ENCODE results near the gene KLRF2.

Gene KLRF2

GRCh38 chr12:9888665-9889273 lies 7.5 kb downstream of the KLRF2 start:
- TF ChIP-seq, protein P1, sequence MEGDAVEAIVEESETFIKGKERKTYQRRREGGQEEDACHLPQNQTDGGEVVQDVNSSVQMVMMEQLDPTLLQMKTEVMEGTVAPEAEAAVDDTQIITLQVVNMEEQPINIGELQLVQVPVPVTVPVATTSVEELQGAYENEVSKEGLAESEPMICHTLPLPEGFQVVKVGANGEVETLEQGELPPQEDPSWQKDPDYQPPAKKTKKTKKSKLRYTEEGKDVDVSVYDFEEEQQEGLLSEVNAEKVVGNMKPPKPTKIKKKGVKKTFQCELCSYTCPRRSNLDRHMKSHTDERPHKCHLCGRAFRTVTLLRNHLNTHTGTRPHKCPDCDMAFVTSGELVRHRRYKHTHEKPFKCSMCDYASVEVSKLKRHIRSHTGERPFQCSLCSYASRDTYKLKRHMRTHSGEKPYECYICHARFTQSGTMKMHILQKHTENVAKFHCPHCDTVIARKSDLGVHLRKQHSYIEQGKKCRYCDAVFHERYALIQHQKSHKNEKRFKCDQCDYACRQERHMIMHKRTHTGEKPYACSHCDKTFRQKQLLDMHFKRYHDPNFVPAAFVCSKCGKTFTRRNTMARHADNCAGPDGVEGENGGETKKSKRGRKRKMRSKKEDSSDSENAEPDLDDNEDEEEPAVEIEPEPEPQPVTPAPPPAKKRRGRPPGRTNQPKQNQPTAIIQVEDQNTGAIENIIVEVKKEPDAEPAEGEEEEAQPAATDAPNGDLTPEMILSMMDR (IDR thresholded peaks at IDR 0.05): no peak
- no peak overlapping the region for H3K4me3 ChIP-seq (ENCODE audit: low read depth in 1 of 2, low read length in 1 of 2)
- H3K36me3 ChIP-seq: no peaks in the 10 kb centered on the region
- no peaks in the 10 kb centered on the region for H3K9me3 ChIP-seq
- no peak overlapping the region for H3K27ac ChIP-seq
- H3K27me3 ChIP-seq: no peaks in the 10 kb centered on the region
- no peaks in the 10 kb centered on the region for H3K4me1 ChIP-seq (ENCODE audit: control insufficient read depth in 1 of 2, insufficient read depth in 1 of 2, low read depth in 1 of 2, low read length in 1 of 2)

GRCh38 chr12:9895215-9895971 lies 14.1 kb downstream of the KLRF2 start:
- no peaks in the 10 kb centered on the region for H3K9me3 ChIP-seq
- H3K27ac ChIP-seq: no peak overlapping the region
- H3K4me3 ChIP-seq (ENCODE audit: low read depth in 1 of 2, low read length in 1 of 2): no peak overlapping the region
- TF ChIP-seq, protein P1 (IDR thresholded peaks at IDR 0.05): no peak
- H3K36me3 ChIP-seq: no peaks in the 10 kb centered on the region
- no peaks in the 10 kb centered on the region for H3K4me1 ChIP-seq (ENCODE audit: control insufficient read depth in 1 of 2, insufficient read depth in 1 of 2, low read depth in 1 of 2, low read length in 1 of 2)
- no peaks in the 10 kb centered on the region for H3K27me3 ChIP-seq

DNA sequence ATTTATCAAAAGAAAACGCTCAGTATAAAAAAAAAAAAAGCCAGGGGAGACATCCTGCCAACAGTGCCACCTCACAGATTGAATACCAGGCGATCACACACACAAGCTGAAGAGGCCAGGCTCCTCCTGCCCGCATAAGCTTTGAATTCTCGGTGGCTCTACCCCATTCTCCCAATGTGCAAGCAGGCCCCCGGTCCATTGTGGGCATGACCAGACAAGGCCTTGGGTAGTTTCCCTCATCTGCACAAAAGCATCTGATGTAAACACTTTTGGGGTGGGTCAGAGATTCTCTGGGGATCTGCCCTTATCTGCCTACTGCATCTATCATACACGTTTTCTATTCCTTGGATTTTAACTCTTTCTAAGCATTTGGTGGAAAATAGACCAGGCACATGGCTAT lies 16.2 kb downstream of the KLRF2 start:
- peaks cover under 1% of the 10 kb centered on the region for H3K9me3 ChIP-seq
- no peak overlapping the region for H3K4me3 ChIP-seq (ENCODE audit: low read depth in 1 of 2, low read length in 1 of 2)
- TF ChIP-seq, protein P1 (IDR thresholded peaks at IDR 0.05): no peak
- no peaks in the 10 kb centered on the region for H3K4me1 ChIP-seq (ENCODE audit: control insufficient read depth in 1 of 2, insufficient read depth in 1 of 2, low read depth in 1 of 2, low read length in 1 of 2)
- no peak overlapping the region for H3K27ac ChIP-seq
- H3K27me3 ChIP-seq: no peaks in the 10 kb centered on the region
- no peaks in the 10 kb centered on the region for H3K36me3 ChIP-seq

GRCh38 chr12:9899209-9899608 lies 17.9 kb downstream of the KLRF2 start:
- Histone ChIP-seq H3K4me3 (ENCODE audit: low read depth in 1 of 2, low read length in 1 of 2) (no peak overlapping the region), H3K9me3 (peaks cover 4% of the 10 kb centered on the region), H3K36me3 (no peaks in the 10 kb centered on the region), H3K27me3 (no peaks in the 10 kb centered on the region), H3K4me1 (ENCODE audit: control insufficient read depth in 1 of 2, insufficient read depth in 1 of 2, low read depth in 1 of 2, low read length in 1 of 2) (no peaks in the 10 kb centered on the region), H3K27ac (no peak overlapping the region)
- TF ChIP-seq, protein P1 (IDR thresholded peaks at IDR 0.05): no peak

DNA sequence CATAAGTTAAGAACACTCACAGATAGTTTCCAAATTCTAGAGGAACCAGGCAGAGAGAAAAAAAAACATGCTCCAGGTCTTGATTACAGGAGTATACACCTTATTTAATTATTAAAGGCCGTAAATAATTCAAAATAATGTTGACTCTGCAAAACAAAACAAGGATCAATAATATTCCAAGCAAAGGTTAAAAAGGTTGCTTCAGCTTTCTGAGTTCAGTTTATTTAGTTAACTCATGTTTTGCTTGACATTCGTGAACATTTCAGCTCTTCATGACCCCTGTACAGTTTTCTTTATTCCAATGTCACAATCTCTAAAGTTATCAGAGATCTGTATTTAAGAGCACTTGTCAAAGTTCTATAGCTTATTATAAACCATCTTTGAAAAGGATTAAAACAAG lies 19.6 kb downstream of the KLRF2 start:
- TF ChIP-seq, protein P1 (IDR thresholded peaks at IDR 0.05): no peak
- Histone ChIP-seq H3K4me3 (ENCODE audit: low read depth in 1 of 2, low read length in 1 of 2) (no peak overlapping the region), H3K36me3 (no peaks in the 10 kb centered on the region), H3K9me3 (peaks cover 4% of the 10 kb centered on the region), H3K27ac (no peak overlapping the region), H3K4me1 (ENCODE audit: control insufficient read depth in 1 of 2, insufficient read depth in 1 of 2, low read depth in 1 of 2, low read length in 1 of 2) (no peaks in the 10 kb centered on the region), H3K27me3 (no peaks in the 10 kb centered on the region)
